ENCODE results near the gene FSD2. TPM values are rescaled to one million over a fixed set of nuclear protein-coding genes. Genes with fewer than 3 reads are reported as not detected.
A peak's percentile ranks its signal among the peaks of the same experiment; 100 is the strongest.

FSD2 gene, protein sequence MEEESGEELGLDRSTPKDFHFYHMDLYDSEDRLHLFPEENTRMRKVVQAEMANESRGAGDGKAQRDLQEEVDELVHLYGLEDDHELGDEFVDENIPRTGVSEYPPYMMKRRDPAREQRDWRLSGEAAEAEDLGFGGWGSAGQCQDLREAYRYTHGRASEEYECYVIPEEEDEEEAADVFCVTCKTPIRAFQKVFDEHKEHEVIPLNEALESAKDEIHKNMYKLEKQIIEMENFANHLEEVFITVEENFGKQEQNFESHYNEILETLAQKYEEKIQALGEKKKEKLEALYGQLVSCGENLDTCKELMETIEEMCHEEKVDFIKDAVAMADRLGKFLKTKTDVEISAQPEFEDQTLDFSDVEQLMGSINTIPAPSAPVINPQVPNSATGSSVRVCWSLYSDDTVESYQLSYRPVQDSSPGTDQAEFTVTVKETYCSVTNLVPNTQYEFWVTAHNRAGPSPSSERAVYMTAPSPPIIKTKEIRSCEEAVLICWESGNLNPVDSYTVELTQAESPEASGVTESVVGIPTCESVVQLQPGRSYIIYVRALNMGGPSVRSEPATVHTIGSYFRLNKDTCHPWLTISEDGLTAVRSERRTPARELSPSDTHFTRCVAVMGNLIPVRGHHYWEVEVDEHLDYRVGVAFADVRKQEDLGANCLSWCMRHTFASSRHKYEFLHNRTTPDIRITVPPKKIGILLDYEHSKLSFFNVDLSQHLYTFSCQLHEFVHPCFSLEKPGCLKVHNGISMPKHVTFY
- polyA plus RNA-seq (ENCODE audit: insufficient read length in 12 of 12) = 10 to 100 TPM in 11 of 12 donors, not detected in 1; 13.5 to 79.0 (median 54.6) TPM
- long read RNA-seq, donor 1 = 0 reads
- long read RNA-seq, donor 2, full-length matches to known transcripts = 3 of 3 reads
- long read RNA-seq, donor 2, partial matches to known transcripts = 0 of 3 reads
- long read RNA-seq, donor 2, other reads (novel, unspliced or antisense) = 0 of 3 reads
- long read RNA-seq, donor 3, partial matches to known transcripts = 5 of 6 reads
- long read RNA-seq, donor 3, other reads (novel, unspliced or antisense) = 0 of 6 reads
- long read RNA-seq, donor 4, partial matches to known transcripts = 0 of 6 reads
- long read RNA-seq, donor 4, other reads (novel, unspliced or antisense) = 6 of 6 reads
- long read RNA-seq, donor 5, full-length matches to known transcripts = 2 of 54 reads
- long read RNA-seq, donor 5, partial matches to known transcripts = 24 of 54 reads
- long read RNA-seq, donor 5, other reads (novel, unspliced or antisense) = 28 of 54 reads
- long read RNA-seq, donor 6, full-length matches to known transcripts = 2 of 2 reads
- long read RNA-seq, donor 6, partial matches to known transcripts = 0 of 2 reads
- long read RNA-seq, donor 6, other reads (novel, unspliced or antisense) = 0 of 2 reads
- long read RNA-seq, donor 7, full-length matches to known transcripts = 1 of 1 reads
- long read RNA-seq, donor 7, partial matches to known transcripts = 0 of 1 reads
- long read RNA-seq, donor 7, other reads (novel, unspliced or antisense) = 0 of 1 reads
- long read RNA-seq, donor 8, full-length matches to known transcripts = 2 of 54 reads
- long read RNA-seq, donor 8, partial matches to known transcripts = 52 of 54 reads
- long read RNA-seq, donor 8, other reads (novel, unspliced or antisense) = 0 of 54 reads
- long read RNA-seq, donor 9, partial matches to known transcripts = 5 of 5 reads
- long read RNA-seq, donor 9, other reads (novel, unspliced or antisense) = 0 of 5 reads
- long read RNA-seq, donor 10, full-length matches to known transcripts = 2 of 27 reads
- long read RNA-seq, donor 10, partial matches to known transcripts = 16 of 27 reads
- long read RNA-seq, donor 10, other reads (novel, unspliced or antisense) = 9 of 27 reads
- long read RNA-seq, donor 11, partial matches to known transcripts = 7 of 7 reads
- long read RNA-seq, donor 11, other reads (novel, unspliced or antisense) = 0 of 7 reads

DNA sequence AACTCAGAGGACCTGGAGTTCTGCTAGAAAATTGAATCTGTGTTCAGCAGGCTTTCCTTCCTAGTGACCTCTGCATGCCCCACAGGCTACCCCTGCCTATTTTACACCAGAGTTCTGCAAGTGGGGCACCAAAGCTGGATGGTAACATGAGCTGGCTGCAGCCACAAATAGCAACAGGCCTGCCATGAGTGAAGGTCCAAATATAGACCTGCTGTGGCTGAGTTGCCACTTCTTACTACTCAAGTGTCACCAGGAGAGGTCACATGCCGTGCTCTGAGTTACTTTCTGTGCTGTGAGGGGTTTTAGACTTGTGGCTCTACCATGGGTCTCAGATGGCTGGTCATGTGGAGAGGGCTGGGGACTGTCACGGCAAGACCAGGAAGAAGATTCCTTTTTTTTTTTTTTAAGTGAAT is at the start of gene FSD2:
TSS of gene FSD2 (minus strand) at position 76 of the 413 bp plus-strand sequence. CDS start 18,679 bp downstream, outside the sequence.
- peak; percentile 26 for DNase-seq

DNA sequence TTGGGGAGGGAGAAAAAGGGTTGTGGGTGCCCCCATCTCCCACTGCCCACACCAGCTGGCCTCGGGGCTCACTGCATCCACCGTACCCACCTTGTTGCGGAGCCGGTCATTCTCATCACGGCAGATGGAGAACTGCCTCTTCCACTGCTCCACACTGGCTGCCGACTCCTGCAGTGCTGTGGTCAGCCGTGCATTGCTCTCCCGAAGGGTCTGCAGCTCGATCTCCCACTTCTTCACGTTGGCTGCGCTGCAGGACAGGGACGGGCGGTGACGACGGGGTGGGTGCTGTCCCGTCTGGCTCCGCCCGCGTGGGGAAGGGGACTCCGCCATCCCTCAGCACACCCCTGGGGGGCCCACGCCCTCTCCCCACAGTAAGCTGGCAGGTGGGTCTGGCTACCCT is 48.7 kb upstream of the FSD2 start:
- DNase-seq = no peak

DNA sequence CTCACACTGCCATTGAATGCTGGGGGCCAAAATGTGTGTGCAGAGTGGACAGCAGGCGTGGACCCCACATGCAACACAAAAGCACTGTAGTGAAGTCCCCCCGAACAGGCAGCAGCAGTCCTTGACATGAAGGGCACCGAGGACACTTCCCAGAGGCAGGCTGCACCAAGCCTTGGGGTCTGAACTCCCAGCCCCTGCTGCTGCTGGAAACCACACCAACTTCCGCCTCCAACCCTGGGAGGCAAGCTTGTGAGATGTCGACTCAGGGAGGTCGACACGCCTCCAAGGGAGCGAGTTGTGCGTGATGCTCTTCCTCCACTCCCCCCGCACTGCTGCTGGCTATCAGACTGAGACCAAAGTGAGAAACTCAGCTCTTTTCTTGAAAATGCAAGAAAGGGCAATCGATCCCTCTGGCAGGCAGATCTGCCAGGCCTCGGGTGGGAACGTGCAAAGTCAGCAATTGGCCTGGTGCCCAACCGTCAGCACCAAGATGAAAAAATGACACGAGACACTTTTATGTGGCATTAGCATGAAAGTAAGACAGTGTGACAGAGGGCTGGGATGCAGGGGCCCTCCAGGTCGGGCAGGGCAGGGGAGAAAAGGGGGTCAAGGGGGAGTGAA is 47.2 kb upstream of the FSD2 start:
- DNase-seq = no peak

DNA sequence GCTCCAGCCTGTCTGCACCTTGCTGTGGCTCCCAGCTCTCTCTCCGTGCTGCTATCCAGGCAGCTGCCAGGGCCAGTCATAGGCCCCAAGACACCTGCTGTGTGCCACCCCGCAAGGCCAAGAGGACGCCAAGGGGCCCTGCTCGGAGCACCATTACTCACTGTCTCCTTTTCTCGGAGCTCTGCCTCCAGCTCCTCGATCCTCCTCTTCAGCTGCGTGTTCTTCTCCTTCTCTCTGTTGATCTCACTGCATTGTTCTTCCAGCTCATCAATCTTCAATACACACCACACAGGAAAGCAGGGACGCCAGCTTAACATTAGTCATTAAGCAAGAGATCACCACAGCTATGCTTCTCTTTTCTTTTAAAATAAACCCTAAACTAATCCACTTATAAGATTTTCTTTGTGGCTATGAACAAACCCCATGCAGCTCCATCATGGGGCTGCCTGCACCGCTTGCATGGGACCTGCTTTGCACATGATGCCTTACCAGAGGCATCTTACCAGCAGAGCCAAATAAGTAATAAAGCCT is 46.2 kb upstream of the FSD2 start:
- DNase-seq = no peak

DNA sequence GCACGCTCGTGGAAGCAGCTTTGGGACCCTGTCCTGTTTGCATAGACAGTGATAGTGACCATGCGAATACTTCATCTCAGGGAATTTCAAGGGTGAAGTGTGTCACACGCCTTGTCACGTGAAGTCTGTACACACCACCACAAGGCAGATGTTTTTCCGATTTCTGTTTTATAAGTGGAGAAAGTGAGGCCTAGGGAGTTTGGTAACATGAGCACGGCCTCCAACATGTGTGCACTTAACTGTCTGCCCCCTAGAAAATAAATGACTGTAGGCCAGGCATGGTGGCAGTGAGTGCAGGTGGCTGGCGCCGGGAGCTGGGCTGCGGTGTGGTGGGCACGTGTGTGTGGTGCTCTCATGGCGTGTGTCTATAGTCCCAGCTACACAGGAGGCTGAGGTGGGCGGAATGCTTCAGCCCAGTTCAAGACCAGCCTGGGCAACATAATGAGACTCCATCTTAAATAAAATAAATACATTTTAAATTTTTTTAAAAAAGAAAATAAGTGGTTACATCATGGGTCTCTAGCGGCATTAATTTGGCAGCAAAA is 45.5 kb upstream of the FSD2 start:
- no peak for DNase-seq

DNA sequence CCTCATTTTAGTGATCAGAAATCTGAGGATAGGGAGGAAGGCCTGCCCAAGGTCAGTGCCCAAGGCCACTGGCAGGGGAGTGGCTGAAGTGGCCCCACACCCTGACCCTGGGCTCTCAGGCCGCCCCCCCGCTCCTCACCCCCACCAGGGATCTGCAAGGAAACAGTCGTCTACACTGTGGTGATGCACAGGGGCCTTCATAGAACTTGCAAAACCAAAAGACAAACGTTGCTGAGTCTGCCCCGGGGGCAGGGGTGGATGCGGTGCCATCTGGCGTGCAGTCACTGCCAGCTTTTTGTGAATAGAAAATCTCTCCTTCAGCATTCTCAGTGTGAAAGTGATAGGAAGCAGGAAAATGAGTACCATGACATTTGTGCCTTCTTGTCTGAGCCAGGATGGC is 44.9 kb upstream of the FSD2 start:
- DNase-seq = no peak

DNA sequence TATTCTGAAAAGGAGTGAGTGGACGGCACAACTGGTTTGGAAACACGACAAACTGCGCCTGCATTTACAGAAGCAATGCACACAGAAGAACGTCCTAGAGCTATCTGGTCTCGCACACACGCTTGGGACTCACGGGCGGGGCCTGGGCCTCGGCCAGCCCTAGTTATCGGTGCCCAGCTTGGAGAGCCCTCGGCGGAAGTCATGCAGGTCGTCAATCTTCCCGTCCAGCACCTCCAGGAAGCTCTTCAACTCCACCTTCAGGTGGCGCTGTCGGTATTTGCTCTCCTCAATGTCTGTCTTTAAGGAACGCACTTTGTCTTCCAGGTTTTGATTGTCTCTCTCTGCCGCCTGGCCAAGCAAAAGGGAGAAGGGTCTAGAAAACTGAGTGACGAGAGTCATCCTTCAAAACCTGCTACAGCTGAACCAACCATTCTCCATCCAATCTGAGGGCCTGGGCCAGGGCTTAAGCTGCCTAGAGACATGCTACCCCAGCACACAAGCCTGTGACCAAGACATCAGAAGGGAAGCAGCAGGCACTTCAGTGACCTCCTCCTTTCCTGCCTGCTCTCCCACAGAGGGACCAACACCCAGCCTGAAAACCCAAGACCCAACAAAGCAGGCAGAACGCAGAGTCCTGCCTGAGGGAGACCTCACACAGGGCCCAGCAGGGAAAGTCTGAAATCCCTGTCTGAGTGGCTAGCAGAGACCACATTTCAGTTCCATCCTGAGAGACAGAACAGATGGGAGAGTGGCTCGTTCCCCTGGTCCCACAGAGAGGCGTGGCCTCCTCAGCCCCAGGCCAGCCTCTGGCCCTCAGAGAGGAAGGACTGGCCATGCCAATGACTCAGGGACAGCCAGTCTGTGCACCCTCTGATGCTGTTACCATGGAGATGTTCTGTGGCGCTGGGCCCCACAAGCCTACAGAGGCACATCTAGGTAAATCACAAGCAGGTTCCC is 44.0 kb upstream of the FSD2 start:
- DNase-seq = peak; percentile 53

DNA sequence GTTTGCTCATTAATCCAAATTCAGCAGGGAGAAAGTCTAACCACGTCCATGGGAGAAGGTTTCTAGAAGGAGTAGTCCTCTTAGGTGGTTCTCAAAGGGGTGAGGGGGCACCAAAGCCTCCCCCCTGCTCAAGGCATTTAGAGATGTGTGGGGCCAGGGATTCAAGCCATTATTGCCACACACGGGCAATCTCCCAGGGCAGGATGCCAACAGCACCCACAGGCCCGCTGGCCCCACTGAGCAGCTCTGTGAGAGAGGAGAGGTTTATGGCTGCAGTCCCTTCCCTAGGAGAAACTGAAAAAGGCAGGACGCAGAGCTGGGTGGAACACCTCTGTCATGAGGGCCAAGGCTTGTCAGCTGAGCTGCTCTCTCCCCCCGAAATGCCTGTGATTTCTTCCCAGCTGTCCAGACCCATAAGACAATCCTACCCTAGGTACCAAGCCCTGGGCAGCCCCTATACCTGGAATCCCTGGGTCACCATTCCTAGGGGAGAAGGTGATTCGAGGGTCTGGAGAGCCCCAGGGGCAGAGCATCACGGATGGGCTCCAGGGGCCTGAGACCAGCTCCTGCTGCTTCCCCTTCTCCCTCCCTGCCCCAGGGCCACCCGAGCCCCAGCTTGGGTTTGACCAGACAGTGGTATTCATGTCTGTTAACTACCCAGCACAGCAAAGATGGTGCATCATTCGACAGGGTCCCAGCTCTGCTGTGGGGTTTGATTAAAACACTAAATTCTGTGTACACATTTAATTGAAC is 42.5 kb upstream of the FSD2 start:
- no peak for DNase-seq

DNA sequence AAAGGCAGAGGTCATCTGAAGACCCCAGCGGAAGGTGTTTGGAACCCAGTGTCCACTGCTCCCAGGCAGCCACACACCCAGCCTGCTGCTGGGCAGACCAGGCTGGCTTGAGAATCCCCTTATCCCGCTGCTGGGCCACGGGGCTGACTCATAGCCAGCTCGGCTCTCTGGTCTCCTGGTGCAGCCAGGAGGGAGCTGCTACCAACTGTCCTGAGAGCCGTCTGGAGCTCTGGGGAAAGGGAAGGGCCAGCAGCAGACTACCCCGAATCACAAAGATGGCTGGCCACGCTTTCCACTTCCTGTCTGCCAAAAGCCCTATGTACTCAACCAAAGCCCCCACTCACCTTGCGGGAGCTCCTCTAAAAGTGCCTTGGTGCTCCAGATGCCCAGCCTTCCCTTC is 41.8 kb upstream of the FSD2 start:
- no peak for DNase-seq

DNA sequence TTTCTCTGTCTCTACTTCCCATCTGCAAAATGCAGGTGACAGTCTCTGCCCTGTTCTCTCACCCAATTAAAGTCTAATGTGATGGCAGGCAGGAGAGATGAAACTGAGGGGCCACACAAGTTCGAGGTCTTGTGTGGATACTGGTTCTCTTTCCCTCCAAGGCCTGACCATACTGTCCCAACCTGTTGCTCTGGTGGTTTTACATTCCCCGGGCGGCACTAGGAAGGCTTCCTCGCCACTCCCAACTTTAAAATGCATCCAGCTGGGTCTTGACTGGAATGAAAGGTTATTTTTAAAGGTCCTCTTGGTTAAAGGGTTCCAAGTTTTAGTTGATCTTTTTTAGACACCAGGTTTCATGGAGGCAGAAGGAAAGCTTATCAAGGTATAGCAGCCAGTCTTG is 40.8 kb upstream of the FSD2 start:
- no peak for DNase-seq

DNA sequence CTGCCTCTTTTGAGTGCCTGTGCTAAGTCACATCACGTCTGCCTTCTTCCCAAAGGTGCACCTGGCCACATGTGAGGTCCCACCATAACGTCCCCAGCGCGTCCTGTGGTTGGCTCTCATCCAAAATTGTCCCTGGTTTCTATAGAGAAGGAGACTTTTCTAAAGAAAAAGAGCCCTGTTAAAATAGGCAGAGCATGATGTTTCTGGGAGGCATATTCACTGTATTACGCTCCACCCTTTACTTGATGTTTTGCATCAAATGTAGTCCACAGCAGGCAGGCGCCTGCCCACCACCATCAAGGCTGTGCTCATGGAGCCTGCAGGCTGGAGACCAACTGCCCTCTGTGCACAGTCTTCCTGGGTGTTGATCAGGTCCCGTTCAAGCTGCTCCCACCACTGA is 39.8 kb upstream of the FSD2 start:
- DNase-seq = no peak

DNA sequence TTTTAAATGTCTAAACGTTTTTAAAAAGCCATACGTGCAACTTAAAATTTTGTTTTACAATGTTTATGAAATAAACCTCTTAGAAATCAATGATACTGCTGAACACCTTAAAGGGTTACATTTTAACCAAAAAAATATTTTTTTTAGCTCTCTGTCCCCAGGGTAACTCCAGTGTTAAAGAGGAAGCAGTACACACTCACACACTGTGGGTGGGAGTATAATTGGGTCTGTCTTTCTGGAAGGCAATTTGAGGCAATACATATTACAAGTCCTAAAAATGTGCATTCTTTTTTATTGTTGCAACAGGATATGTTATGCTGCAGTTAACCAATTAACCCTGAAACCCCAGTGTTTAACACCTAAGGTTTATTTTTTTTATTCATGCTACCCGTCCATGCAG is 37.7 kb upstream of the FSD2 start:
- no peak for DNase-seq

DNA sequence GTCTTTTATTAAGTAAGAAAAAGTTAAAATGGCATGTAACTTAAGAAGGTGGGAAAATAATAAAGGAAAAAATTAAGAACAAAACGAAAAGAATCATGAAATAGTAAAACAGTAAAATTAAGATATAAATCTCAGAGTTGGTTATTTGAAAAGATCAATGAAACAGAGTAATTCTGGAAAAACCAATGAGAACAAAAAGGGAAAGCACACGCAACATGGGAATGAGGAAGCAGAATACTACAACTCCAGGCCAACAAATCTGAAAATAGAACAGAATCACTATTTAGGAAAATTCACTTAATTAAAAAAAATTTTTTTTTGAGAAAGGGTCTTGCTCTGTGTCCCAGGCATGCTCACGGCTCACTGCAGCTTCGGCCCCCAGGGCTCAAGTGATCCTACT is 34.3 kb upstream of the FSD2 start:
- DNase-seq = no peak

DNA sequence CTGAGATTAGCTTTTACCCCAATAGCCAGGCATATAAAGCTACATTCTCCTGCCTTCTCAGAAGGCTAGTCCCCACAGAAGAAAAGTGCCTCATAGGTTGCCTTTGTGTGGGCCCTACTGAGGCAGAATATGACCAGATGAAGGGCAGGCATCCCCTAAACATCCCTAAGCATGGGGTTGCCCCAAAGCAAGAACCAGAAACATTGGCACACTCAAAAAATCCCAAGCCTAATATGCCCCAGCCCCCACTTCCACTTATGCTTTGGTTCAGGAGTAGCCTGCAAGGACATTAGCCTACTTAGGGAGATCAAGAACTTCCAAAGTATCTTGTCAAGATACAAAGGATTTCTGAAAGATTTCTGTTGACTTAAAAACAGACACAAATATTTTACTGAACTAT is 33.3 kb upstream of the FSD2 start:
- no peak for DNase-seq

DNA sequence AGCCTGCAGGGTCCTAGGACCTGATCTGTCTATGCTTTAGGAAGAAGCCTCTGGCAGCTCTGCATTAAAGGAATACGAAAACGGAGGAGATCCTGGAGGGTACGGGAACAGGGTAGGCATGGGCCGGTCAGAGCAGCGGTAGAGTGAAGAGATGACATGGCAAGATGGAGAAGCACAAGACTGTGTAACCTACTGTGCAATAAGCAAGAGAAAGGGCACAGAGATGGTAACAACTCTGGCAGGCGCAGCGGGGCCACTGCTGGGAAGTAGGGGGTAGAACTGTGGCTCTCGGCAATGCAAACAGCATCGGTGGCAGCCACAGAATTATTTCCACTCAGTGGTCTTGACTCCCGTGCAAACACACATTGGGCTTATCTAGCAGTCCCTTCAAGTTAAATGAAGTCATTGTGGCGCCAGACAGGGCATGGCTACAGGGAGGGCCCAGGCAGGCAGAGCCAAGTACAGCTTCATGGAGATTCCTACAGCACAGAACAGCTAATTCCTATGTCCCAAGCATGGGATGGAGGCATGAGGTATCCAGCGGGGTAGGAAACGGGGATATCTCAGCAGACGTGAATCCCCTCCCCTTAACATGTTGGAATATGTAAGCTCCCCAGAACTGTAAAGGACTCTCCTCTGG is 32.3 kb upstream of the FSD2 start:
- no peak for DNase-seq

DNA sequence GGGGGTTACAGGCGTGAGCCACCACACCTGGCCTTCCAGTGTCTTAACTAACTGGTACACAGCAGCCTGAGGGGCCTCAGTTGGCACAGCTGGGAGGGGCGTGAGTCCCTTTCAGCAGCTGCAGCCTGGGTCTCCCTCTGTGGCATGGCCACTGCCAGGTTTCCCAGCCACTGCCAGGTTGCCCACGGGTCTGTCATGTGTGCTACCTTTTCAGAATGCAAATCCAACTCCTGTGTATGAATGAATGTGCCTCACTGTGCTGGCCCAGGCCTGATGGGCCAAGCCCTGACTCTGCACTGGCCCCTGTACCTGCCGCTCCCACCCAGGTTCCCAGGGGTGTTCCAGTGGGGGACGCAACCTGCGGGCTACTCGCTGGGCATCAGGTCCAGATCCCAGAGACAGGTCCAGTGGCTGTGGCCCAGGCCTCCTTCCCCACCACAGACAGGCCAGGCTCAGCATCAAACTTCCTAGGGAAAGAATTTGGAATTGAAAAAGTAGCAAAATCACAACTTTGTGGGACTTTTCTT is 29.6 kb upstream of the FSD2 start:
- no peak for DNase-seq

DNA sequence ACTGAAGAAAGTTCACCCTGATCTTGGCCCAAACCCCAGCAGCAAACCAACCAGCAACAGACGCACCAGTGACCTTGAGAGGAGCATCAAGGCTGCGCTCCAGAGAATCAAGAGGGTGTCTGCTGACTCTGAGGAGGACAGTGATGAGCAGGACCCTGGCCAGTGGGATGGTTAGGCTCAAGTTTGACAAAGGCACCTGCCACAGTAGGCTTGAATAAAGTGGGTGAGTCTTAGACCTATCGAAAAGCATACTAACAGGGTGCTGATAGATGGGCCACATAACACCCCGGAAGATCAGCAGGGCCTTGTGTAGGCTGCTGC is 27.5 kb upstream of the FSD2 start:
- no peak for DNase-seq

Measured in muscle of arm (tissue), 14 donors.